GM12873 (cell line): ENCODE data around the gene PYROXD2.

Source experiments
- TF ChIP-seq, protein P1 (sequence below): IDR thresholded peaks from 2 replicates; pipeline ENCODE4 v1.5.1; 2012; ENCODE audit warnings: low read depth, mild to moderate bottlenecking, moderate library complexity, low read length, control low read depth; ENCODE audit not compliant: insufficient read depth; ENCODE audit errors: missing control alignments

Gene PYROXD2

DNA sequence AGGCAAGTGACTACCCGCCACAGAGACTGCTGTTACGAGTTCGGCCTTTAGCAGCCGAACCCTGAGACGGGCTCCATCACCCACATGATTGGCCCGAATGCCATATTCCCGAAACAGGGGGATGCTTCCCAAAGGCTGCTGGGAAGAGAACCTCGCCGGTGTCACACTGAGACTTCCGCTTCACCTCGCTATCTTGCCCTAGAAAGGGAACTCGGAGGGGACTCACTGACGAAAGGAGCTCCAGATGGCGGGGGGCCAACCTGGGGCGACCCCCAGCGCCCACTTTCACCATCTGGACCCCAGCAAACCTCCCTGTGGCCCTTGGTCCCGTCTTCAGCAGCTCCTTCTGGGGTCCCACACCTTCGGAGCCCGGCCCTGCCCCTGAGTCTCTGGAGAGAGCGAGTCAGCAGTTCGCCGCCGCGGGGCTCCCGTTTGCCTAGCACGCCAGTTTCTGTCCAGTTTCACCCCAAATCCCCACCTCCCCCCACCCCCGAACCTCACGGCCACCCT lies 31.2 kb upstream of the PYROXD2 start:
- TF ChIP-seq, protein P1, sequence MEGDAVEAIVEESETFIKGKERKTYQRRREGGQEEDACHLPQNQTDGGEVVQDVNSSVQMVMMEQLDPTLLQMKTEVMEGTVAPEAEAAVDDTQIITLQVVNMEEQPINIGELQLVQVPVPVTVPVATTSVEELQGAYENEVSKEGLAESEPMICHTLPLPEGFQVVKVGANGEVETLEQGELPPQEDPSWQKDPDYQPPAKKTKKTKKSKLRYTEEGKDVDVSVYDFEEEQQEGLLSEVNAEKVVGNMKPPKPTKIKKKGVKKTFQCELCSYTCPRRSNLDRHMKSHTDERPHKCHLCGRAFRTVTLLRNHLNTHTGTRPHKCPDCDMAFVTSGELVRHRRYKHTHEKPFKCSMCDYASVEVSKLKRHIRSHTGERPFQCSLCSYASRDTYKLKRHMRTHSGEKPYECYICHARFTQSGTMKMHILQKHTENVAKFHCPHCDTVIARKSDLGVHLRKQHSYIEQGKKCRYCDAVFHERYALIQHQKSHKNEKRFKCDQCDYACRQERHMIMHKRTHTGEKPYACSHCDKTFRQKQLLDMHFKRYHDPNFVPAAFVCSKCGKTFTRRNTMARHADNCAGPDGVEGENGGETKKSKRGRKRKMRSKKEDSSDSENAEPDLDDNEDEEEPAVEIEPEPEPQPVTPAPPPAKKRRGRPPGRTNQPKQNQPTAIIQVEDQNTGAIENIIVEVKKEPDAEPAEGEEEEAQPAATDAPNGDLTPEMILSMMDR = no peak

DNA sequence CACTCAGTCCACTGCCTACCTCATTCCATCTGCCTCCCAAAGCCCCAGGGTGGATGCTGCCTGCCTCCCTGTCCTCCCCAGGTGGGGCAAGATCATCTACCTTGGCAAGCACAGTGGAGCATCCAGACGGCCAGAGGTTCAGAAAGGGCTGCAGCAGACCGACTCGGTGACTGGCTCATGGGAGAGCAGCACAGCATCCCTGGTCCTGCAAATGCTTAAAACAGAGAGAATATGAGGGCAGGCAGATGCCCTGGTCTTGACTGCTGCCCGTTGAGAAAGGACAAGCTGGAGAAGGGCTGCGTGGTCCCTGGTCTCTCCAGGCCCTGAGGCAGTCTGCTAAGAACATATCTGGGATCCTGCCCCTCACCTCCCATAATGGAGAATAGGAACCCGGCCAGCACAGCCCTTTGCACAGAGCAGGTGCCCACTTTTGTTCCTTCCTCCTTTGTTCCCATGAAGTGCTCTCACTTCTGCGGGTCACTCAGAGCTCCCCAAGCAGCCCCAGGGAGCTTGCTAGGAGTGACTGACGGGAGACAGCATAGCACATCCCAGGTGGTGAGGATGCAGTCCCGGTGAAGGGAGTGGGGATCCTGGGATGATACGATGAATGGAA lies 30.3 kb upstream of the PYROXD2 start:
- TF ChIP-seq, protein P1 = no peak

- TF ChIP-seq, protein P1 = no peak
Measured at GRCh38 chr10:98444314-98445006, 29.5 kb upstream of the PYROXD2 start.

DNA sequence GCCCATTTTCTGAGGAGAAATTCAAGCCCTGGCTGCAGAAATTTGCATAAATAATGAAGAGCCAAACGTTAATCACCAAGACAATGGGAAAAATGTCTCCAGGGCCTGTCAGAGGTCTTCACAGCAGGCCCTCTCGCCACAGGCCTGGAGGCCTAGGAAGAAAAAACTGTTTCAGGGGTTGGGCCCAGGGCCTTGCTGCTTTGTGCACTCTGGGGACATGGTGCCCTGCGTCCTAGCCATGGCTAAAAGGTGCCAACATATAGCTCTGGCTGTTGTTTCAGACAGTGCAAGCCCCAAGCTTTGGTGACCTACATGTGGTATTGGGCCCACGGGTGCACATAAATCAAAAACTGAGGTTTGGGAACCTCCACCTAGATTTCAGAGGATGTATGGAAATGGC lies 23.7 kb upstream of the PYROXD2 start:
- TF ChIP-seq, protein P1 = no peak

- TF ChIP-seq, protein P1 = no peak
Measured at GRCh38 chr10:98436704-98437103, 21.7 kb upstream of the PYROXD2 start.

DNA sequence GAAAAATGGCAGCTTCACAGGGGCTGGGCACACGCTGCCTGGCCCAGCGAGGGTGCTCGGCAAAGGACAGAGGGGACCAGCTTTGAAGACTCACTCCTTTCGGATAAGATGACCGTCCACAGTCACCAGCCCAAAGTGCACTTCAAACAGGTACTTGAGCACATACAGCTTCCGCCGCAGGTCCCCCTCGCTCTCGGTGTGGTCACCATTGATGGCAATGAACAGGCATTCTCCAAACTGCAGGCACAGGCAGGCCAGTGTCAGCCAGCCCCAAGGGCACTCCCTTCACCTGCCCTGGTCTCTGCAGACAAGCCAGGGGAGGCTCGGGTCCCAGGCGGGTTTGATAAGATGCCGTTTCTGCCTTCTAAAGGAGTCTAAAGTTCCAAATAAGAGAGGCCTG lies 20.2 kb upstream of the PYROXD2 start:
- TF ChIP-seq, protein P1 = no peak

DNA sequence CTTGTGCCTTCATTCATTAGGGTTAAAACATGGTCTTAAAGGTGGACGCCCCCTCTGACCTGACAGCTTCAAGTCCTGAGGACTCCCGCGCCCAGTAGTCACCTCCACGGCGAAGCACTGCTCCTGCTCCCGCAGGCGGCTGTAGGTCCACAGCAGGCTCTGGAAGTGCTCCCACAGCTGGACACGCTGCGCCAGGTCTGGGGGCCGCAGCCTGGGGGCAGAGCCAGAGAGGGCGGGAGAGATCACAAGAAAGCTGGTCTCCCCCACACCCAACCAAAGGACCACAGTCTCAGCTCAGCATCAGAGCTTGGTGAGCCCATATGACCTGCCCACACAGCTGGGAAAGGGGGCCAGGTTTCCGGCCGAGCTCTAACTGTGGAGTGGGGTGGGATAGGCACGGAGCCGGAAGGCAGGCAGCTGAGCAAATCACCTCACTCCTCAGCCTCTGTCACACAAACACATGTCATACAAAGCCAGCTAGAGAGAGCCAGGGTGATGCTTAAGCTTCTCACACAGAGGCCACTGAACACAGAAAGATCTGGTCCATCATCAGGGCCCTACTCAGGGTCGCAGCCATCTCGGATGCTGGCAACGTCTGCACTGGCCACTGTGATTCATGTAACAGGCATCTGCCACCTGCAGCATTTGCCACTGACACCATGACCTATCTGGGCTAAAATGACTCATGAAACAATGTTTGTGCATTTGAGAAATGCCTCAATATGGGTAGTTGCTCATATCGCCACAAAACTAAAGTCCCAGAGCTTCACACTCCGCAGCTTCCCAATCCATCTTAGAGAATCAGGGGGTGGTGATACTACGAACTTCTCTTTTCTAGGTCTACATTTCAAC lies 19.1 kb upstream of the PYROXD2 start:
- TF ChIP-seq, protein P1 = no peak
